Mesenchymal stem cell (in vitro differentiated cells and primary cell): ENCODE results near the gene PCSK6.

ENCODE experiments used
- DNase-seq: peaks from one replicate; pipeline ENCODE4 v3.0.0-alpha.2; 2013
- H2AFZ ChIP-seq: one replicate; pipeline ENCODE4 v1.6.1; 2013; ENCODE audit warnings: low read depth, mild to moderate bottlenecking, control low read depth, inconsistent platforms, low read length, moderate library complexity
- H2AK5ac ChIP-seq: 2 replicates; pipeline ENCODE4 v1.6.1; 2013; ENCODE audit warnings: low read length, moderate library complexity, mild to moderate bottlenecking, inconsistent platforms; ENCODE audit not compliant: severe bottlenecking
- H2BK120ac ChIP-seq: one replicate; pipeline ENCODE4 v1.6.1; 2013; ENCODE audit warnings: low read depth, mild to moderate bottlenecking, inconsistent platforms, low read length, moderate library complexity
- H2BK12ac ChIP-seq, 2 experiments: one replicate each; pipeline ENCODE4 v1.6.1; 2013; ENCODE audit warnings: inconsistent platforms in 2 of 2, low read length in 2 of 2, mild to moderate bottlenecking in 2 of 2, moderate library complexity in 2 of 2, control low read depth in 1 of 2
- H2BK15ac ChIP-seq: one replicate; pipeline ENCODE4 v1.6.1; 2013; ENCODE audit warnings: mild to moderate bottlenecking, low read depth, inconsistent platforms; ENCODE audit not compliant: poor library complexity, severe bottlenecking
- H2BK5ac ChIP-seq: 2 replicates; pipeline ENCODE4 v1.6.1; 2013; ENCODE audit warnings: low read depth, mild to moderate bottlenecking, low read length, control low read depth, inconsistent platforms; ENCODE audit not compliant: poor library complexity, severe bottlenecking
- H3K14ac ChIP-seq, 2 experiments: one replicate each; pipeline ENCODE4 v1.6.1; 2013; ENCODE audit warnings: inconsistent platforms in 2 of 2, low read length in 2 of 2, control low read depth in 1 of 2, mild to moderate bottlenecking in 1 of 2, moderate library complexity in 1 of 2
- H3K18ac ChIP-seq, 2 experiments: one replicate each; pipeline ENCODE4 v1.6.1; 2013; ENCODE audit warnings: inconsistent platforms in 2 of 2, low read length in 2 of 2, control low read depth in 1 of 2, low read depth in 1 of 2, mild to moderate bottlenecking in 1 of 2
- H3K23ac ChIP-seq, 2 experiments: one replicate each; pipeline ENCODE4 v1.6.1; 2013; ENCODE audit warnings: inconsistent platforms in 2 of 2, low read length in 2 of 2, mild to moderate bottlenecking in 2 of 2, moderate library complexity in 2 of 2, control low read depth in 1 of 2
- H3K27ac ChIP-seq: 2 replicates; pipeline ENCODE4 v1.5.1; 2013; ENCODE audit warnings: mild to moderate bottlenecking, moderate library complexity, low read length, control low read depth, inconsistent platforms; ENCODE audit not compliant: poor library complexity, severe bottlenecking
- H3K27me3 ChIP-seq, 2 experiments: 2 replicates each; pipeline versions ENCODE4 v1.6.1 to v1.7.0; 2013; ENCODE audit warnings: low read length in 2 of 2, mild to moderate bottlenecking in 2 of 2, moderate library complexity in 2 of 2, control low read depth in 1 of 2, inconsistent platforms in 1 of 2; ENCODE audit not compliant: control insufficient read depth in 1 of 2, insufficient read depth in 1 of 2
- H3K36me3 ChIP-seq, 2 experiments: 2 replicates each; pipeline versions ENCODE4 v1.6.1 to v1.7.0; 2013; ENCODE audit warnings: low read length in 2 of 2, control low read depth in 1 of 2, inconsistent platforms in 1 of 2, low read depth in 1 of 2, mild to moderate bottlenecking in 1 of 2; ENCODE audit not compliant: insufficient read depth in 2 of 2, control insufficient read depth in 1 of 2
- H3K4ac ChIP-seq, 2 experiments: one replicate each; pipeline ENCODE4 v1.6.1; 2013; ENCODE audit warnings: inconsistent platforms in 2 of 2, low read length in 2 of 2, mild to moderate bottlenecking in 2 of 2, moderate library complexity in 2 of 2, control low read depth in 1 of 2, low read depth in 1 of 2
- H3K4me1 ChIP-seq: 2 replicates; pipeline ENCODE4 v1.6.1; 2013; ENCODE audit warnings: low read depth, low read length, control low read depth; ENCODE audit not compliant: control insufficient read depth, insufficient read depth
- H3K4me2 ChIP-seq: 2 replicates; pipeline ENCODE4 v1.6.1; 2013; ENCODE audit warnings: low read length, mild to moderate bottlenecking, inconsistent platforms; ENCODE audit not compliant: poor library complexity, severe bottlenecking
- H3K4me3 ChIP-seq, 2 experiments: 2 replicates each; pipeline versions ENCODE4 v1.5.1 to v1.7.0; 2013; ENCODE audit warnings: low read length in 2 of 2, mild to moderate bottlenecking in 2 of 2, control low read depth in 1 of 2, low read depth in 1 of 2; ENCODE audit not compliant: insufficient read depth in 1 of 2
- H3K79me1 ChIP-seq: replicated peaks from 2 replicates; pipeline ENCODE4 v1.6.1; 2013; ENCODE audit warnings: mild to moderate bottlenecking, control low read depth, low read length, inconsistent platforms; ENCODE audit not compliant: poor library complexity, severe bottlenecking
- H3K9ac ChIP-seq: 2 replicates; pipeline ENCODE4 v1.7.0; 2013; ENCODE audit warnings: mild to moderate bottlenecking, low read length, moderate library complexity
- H3K9me3 ChIP-seq: 2 replicates; pipeline ENCODE4 v1.7.0; 2013; ENCODE audit warnings: mild to moderate bottlenecking, low read length; ENCODE audit not compliant: control insufficient read depth
- H4K8ac ChIP-seq: one replicate; pipeline ENCODE4 v1.6.1; 2013; ENCODE audit warnings: inconsistent platforms, mild to moderate bottlenecking, low read length, moderate library complexity
- H4K91ac ChIP-seq: one replicate; pipeline ENCODE4 v1.6.1; 2013; ENCODE audit warnings: mild to moderate bottlenecking, low read length, inconsistent platforms
- WGBS: methylation state at CpG from one replicate; pipeline ENCODE4 v1.1.7; 2013; ENCODE audit warnings: mixed read lengths; 5-methylcytosine and 5-hydroxymethylcytosine counted together

The PCSK6 gene

GRCh38 chr15:101393172-101393571 lies 96.3 kb downstream of the PCSK6 start:
- peaks cover 0 to 16% of the 10 kb centered on the region in 2 experiments for H3K27me3 ChIP-seq
- H3K23ac ChIP-seq, result no peak overlapping the region
- no peak overlapping the region for H3K4ac ChIP-seq
- no peak overlapping the region for H2BK12ac ChIP-seq
- H4K91ac ChIP-seq, result no peak overlapping the region
- no peak overlapping the region for H2BK15ac ChIP-seq
- no peak for DNase-seq
- H2BK5ac ChIP-seq, result no peak overlapping the region
- no peak overlapping the region for H2BK120ac ChIP-seq
- no peaks in the 10 kb centered on the region for H3K4me1 ChIP-seq
- H2AK5ac ChIP-seq, result no peak overlapping the region
- H3K9ac ChIP-seq, result no peak overlapping the region
- no peak overlapping the region for H3K4me3 ChIP-seq
- H3K18ac ChIP-seq, result no peak overlapping the region
- no peak overlapping the region for H3K27ac ChIP-seq
- H3K9me3 ChIP-seq, result no peaks in the 10 kb centered on the region
- H3K79me1 ChIP-seq, result no peaks in the 10 kb centered on the region
- no peak overlapping the region for H2AFZ ChIP-seq
- H3K4me2 ChIP-seq, result no peak overlapping the region
- H3K14ac ChIP-seq, result no peak overlapping the region
- H3K36me3 ChIP-seq, result no peaks in the 10 kb centered on the region
- no peak overlapping the region for H4K8ac ChIP-seq
- WGBS, result 97% methylated on average over 12 of the region's 13 CpGs

GRCh38 chr15:101391981-101392640 lies 97.4 kb downstream of the PCSK6 start:
- no peak overlapping the region for H2BK120ac ChIP-seq

GRCh38 chr15:101391431-101391830 lies 98.1 kb downstream of the PCSK6 start:
- no peak overlapping the region for H2BK12ac ChIP-seq
- H3K9me3 ChIP-seq, result no peaks in the 10 kb centered on the region
- H3K4me2 ChIP-seq, result no peak overlapping the region
- WGBS, result 77% methylated on average over 9 of the region's 10 CpGs
- peaks cover 0 to 16% of the 10 kb centered on the region in 2 experiments for H3K27me3 ChIP-seq
- no peak overlapping the region for H3K14ac ChIP-seq
- H2BK15ac ChIP-seq, result no peak overlapping the region
- no peak for DNase-seq
- no peak overlapping the region for H3K4me3 ChIP-seq
- no peak overlapping the region for H3K23ac ChIP-seq
- H2AK5ac ChIP-seq, result no peak overlapping the region
- no peak overlapping the region for H3K9ac ChIP-seq
- no peak overlapping the region for H2BK5ac ChIP-seq
- H4K91ac ChIP-seq, result no peak overlapping the region
- no peak overlapping the region for H3K27ac ChIP-seq
- H4K8ac ChIP-seq, result no peak overlapping the region
- H3K4me1 ChIP-seq, result no peaks in the 10 kb centered on the region
- no peaks in the 10 kb centered on the region for H3K79me1 ChIP-seq
- no peak overlapping the region for H3K18ac ChIP-seq
- no peak overlapping the region for H3K4ac ChIP-seq
- no peaks in the 10 kb centered on the region for H3K36me3 ChIP-seq
- H2BK120ac ChIP-seq, result no peak overlapping the region
- no peak overlapping the region for H2AFZ ChIP-seq

More at GRCh38 chr15:101391981-101392640, 97.4 kb downstream of the PCSK6 start:
- Histone ChIP-seq H3K79me1 (no peaks in the 10 kb centered on the region), H2AK5ac (no peak overlapping the region), H3K27me3 (peaks cover 0 to 16% of the 10 kb centered on the region in 2 experiments), H3K4me3 (no peak overlapping the region), H3K4me2 (no peak overlapping the region), H3K14ac (no peak overlapping the region), H2BK5ac (no peak overlapping the region), H2BK12ac (no peak overlapping the region), H3K18ac (no peak overlapping the region), H2BK15ac (no peak overlapping the region), H3K27ac (no peak overlapping the region), H3K36me3 (no peaks in the 10 kb centered on the region), H3K4ac (no peak overlapping the region), H3K23ac (no peak overlapping the region), H3K4me1 (no peaks in the 10 kb centered on the region), H3K9me3 (no peaks in the 10 kb centered on the region), H4K8ac (no peak overlapping the region), H4K91ac (no peak overlapping the region), H3K9ac (no peak overlapping the region), H2AFZ (no peak overlapping the region)
- no peak for DNase-seq
- WGBS, result 87% methylated on average over 16 of the region's 17 CpGs

GRCh38 chr15:101390462-101390861 lies 99.0 kb downstream of the PCSK6 start:
- H2BK12ac ChIP-seq, result no peak overlapping the region
- H2AFZ ChIP-seq, result no peak overlapping the region
- no peak overlapping the region for H3K4me3 ChIP-seq
- H3K4me1 ChIP-seq, result no peaks in the 10 kb centered on the region
- WGBS, result 79% methylated on average over 8 of the region's 8 CpGs
- H3K4ac ChIP-seq, result no peak overlapping the region
- no peak overlapping the region for H4K91ac ChIP-seq
- no peak overlapping the region for H2BK120ac ChIP-seq
- H2AK5ac ChIP-seq, result no peak overlapping the region
- DNase-seq, result no peak
- no peaks in the 10 kb centered on the region for H3K79me1 ChIP-seq
- no peak overlapping the region for H2BK5ac ChIP-seq
- no peak overlapping the region for H3K9ac ChIP-seq
- H4K8ac ChIP-seq, result no peak overlapping the region
- no peak overlapping the region for H3K27ac ChIP-seq
- H3K4me2 ChIP-seq, result no peak overlapping the region
- H3K9me3 ChIP-seq, result no peaks in the 10 kb centered on the region
- H3K36me3 ChIP-seq, result no peaks in the 10 kb centered on the region
- no peak overlapping the region for H2BK15ac ChIP-seq
- H3K18ac ChIP-seq, result no peak overlapping the region
- no peak overlapping the region for H3K14ac ChIP-seq
- H3K23ac ChIP-seq, result no peak overlapping the region
- H3K27me3 ChIP-seq, result peaks cover 0 to 14% of the 10 kb centered on the region in 2 experiments
